ENCODE results near the gene HTR7. TPM values are rescaled to one million over a fixed set of nuclear protein-coding genes. Genes with fewer than 3 reads are reported as not detected.

Gene HTR7
- total and polyA plus RNA-seq, 9 of the 15 experiments (the other 6 are each of a cell fraction or from before 2014, with no cell fraction given): 0.07 to 0.33 (median 0.18) TPM

DNA sequence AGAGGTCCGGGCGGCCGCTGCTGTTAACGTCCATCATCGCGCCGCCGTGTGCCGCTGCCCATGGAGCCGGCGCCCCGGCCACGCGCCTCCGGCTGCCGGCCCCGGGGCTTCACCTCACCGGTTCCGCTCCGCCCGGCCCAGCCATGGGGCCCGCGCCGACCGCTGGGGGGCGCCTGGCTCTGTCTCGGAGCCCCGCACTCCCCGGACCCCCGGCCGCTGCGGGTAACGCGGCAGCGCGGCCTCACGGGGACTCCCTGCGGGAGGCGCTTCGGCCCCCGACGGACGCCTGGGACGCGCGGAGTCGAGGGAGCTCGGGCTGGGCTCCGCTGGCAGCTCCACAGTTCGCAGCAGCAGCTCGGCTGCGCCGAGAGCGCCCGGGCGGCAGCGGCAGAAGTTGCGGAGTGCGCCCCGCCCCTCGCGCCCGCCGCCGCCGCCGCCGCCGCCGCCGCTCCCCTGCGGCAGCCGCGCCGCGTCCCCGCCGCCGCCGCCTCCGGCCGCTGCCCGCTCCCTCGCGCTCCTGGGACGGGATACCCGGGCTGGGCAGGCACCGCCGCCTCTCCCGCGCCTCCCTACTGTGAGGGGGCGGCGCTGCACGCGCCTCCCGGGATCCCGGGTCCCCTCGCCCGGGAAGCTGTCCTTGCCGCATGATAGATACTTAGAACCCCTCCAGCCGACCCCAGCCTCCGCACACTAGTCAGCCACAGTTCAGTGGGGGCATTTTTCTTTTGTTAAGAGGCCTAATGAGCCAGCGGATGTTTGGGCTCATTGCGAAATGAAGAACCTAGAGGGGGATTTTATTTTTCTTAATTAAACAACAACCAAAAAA lies at the start of gene HTR7 (continued):
- TF ChIP-seq, protein P1, sequence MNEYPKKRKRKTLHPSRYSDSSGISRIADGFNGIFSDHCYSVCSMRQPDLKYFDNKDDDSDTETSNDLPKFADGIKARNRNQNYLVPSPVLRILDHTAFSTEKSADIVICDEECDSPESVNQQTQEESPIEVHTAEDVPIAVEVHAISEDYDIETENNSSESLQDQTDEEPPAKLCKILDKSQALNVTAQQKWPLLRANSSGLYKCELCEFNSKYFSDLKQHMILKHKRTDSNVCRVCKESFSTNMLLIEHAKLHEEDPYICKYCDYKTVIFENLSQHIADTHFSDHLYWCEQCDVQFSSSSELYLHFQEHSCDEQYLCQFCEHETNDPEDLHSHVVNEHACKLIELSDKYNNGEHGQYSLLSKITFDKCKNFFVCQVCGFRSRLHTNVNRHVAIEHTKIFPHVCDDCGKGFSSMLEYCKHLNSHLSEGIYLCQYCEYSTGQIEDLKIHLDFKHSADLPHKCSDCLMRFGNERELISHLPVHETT (CRISPR knock-in tag; conservative IDR thresholded peaks at IDR 0.05 in 1 of 2, IDR thresholded peaks at IDR 0.05 in 1 of 2): 0 out of 4 replicates have a peak, but pooled peaks of 1 of the 2 experiments have one; percentile 32
- TF ChIP-seq DPF2 (IDR thresholded peaks at IDR 0.05) (no peak), RB1 (IDR thresholded peaks at IDR 0.05; ENCODE audit: low read depth) (peak; percentile 28; the same call in 1 of the 2 replicates), RBBP5 (IDR thresholded peaks at IDR 0.05; ENCODE audit: borderline replicate concordance, insufficient read depth, low read length, poor library complexity, severe bottlenecking) (no peak), ZNF140 (CRISPR knock-in tag; IDR thresholded peaks at IDR 0.05) (no peak), ILF3 (IDR thresholded peaks at IDR 0.05; ENCODE audit: borderline replicate concordance) (peak; percentile 33; the same call in 1 of the 2 replicates), THAP12 (CRISPR knock-in tag; IDR thresholded peaks at IDR 0.05) (no peak), FOXK2 (conservative IDR thresholded peaks at IDR 0.05 in 1 of 2, IDR thresholded peaks at IDR 0.05 in 1 of 2; ENCODE audit: low read depth in 2 of 2) (no peak), MITF (IDR thresholded peaks at IDR 0.05) (no peak), POLR2G (IDR thresholded peaks at IDR 0.05; ENCODE audit: low read depth, low read length) (0 out of 2 replicates have a peak, but pooled peaks have one; percentile 22), SIN3B (IDR thresholded peaks at IDR 0.05; ENCODE audit: low read depth) (0 out of 2 replicates have a peak, but pooled peaks have one; percentile 25), TARDBP (IDR thresholded peaks at IDR 0.05) (no peak), CXXC5 (CRISPR knock-in tag; IDR thresholded peaks at IDR 0.05) (0 out of 2 replicates have a peak, but pooled peaks have one; percentile 42), RUNX1 (IDR thresholded peaks at IDR 0.05; ENCODE audit: low read depth) (no peak), OTX1 (CRISPR knock-in tag; IDR thresholded peaks at IDR 0.05) (no peak), CTCF (IDR thresholded peaks at IDR 0.05 in 2 of 3, conservative IDR thresholded peaks at IDR 0.05 in 1 of 3; ENCODE audit: insufficient read depth in 2 of 3, low read depth in 1 of 3, low read length in 3 of 3) (peak; percentile 33 to 51 (median 39); a peak in 3 of 6 replicates), NONO (IDR thresholded peaks at IDR 0.05; ENCODE audit: low read depth in 2 of 2, low read length in 1 of 2) (0 out of 4 replicates have a peak, but pooled peaks of 1 of the 2 experiments have one; percentile 43), TCFL5 (CRISPR knock-in tag; conservative IDR thresholded peaks at IDR 0.05) (no peak), L3MBTL2 (IDR thresholded peaks at IDR 0.05) (peak; percentile 63)

Data from K562 (cell line).